IMR-90 (cell line): ENCODE data around the gene CA12.

ENCODE experiments used
- CEBPB ChIP-seq: IDR thresholded peaks from 2 replicates; pipeline ENCODE4 v1.6.1; 2012; ENCODE audit warnings: low read depth, low read length, improper control_type of control experiment
- CTCF ChIP-seq: conservative IDR thresholded peaks from 2 replicates; pipeline ENCODE4 v1.5.1; 2012; ENCODE audit warnings: mild to moderate bottlenecking, low read depth, low read length, improper control_type of control experiment
- MAFK ChIP-seq: IDR thresholded peaks from 2 replicates; pipeline ENCODE4 v1.6.1; 2012; ENCODE audit warnings: low read depth, low read length, improper control_type of control experiment
- MAZ ChIP-seq: IDR thresholded peaks from 2 replicates; pipeline ENCODE4 v1.6.1; 2012; ENCODE audit warnings: low read depth, mild to moderate bottlenecking, low read length, improper control_type of control experiment, moderate library complexity, borderline replicate concordance
- MXI1 ChIP-seq: IDR thresholded peaks from 2 replicates; pipeline ENCODE4 v1.6.1; 2012; ENCODE audit warnings: low read depth, mild to moderate bottlenecking, low read length, moderate library complexity, borderline replicate concordance
- POLR2A ChIP-seq: IDR thresholded peaks from 2 replicates; pipeline ENCODE4 v1.6.1; 2012; ENCODE audit warnings: mild to moderate bottlenecking, low read depth, low read length
- RAD21 ChIP-seq: IDR thresholded peaks from 2 replicates; pipeline ENCODE4 v1.6.1; 2012; ENCODE audit warnings: low read length, improper control_type of control experiment

GRCh38 chr15:63405683-63406390 is 24.2 kb upstream of the CA12 start:
- TF ChIP-seq POLR2A (no peak), CTCF (no peak), MXI1 (no peak), MAFK (no peak), RAD21 (no peak), CEBPB (no peak), MAZ (no peak)
